Kidney (tissue), 14 donors: Measurements from ENCODE around the gene SKIC2. TPM values are rescaled to one million over a fixed set of nuclear protein-coding genes. Genes with fewer than 3 reads are reported as not detected.
A peak's percentile ranks its signal among the peaks of the same experiment; 100 is the strongest.
"Not testable (repeated sequence)": the region's sequence is repeated elsewhere in the genome, so short reads cannot be mapped to it uniquely, and the experiment has no call there.

Source experiments
- DNase-seq, 5 donors: peaks; one replicate each; pipeline ENCODE4 v3.0.0-alpha.2; 2013 to 2020
- FAIRE-seq: peaks from 2 replicates; lab custom pipeline; 2012; peaks lifted over from hg19 to GRCh38; lab: Jason Lieb, UNC
- H3K27ac ChIP-seq, 2 donors: one replicate each; pipeline ENCODE4 v1.7.0; 2013; ENCODE audit warnings: low read depth in 2 of 2, low read length in 2 of 2, inconsistent platforms in 1 of 2
- H3K27me3 ChIP-seq: one replicate; pipeline ENCODE4 v1.7.1; 2013; ENCODE audit warnings: low read length, inconsistent platforms; ENCODE audit not compliant: control insufficient read depth, insufficient read depth
- H3K36me3 ChIP-seq, 3 donors: one replicate each; pipeline versions ENCODE4 v1.7.0 to v1.7.1; 2013; ENCODE audit warnings: low read length in 3 of 3, control low read depth in 1 of 3, inconsistent platforms in 1 of 3; ENCODE audit not compliant: insufficient read depth in 3 of 3, control insufficient read depth in 2 of 3
- H3K4me1 ChIP-seq, 3 donors: one replicate each; pipeline versions ENCODE4 v1.7.0 to v1.7.1; 2013; ENCODE audit warnings: low read length in 3 of 3, inconsistent platforms in 1 of 3, low read depth in 1 of 3; ENCODE audit not compliant: control insufficient read depth in 2 of 3, insufficient read depth in 2 of 3
- H3K4me3 ChIP-seq, 3 donors: one replicate each; pipeline versions ENCODE4 v1.7.0 to v1.8.1; 2013; ENCODE audit warnings: low read length in 3 of 3, control low read depth in 1 of 3, inconsistent platforms in 1 of 3
- H3K9ac ChIP-seq, 3 donors: one replicate each; pipeline versions ENCODE4 v1.7.0 to v1.7.1; 2013; ENCODE audit warnings: low read length in 3 of 3, control low read depth in 1 of 3, inconsistent platforms in 1 of 3
- H3K9me3 ChIP-seq, 3 donors: one replicate each; pipeline versions ENCODE4 v1.7.0 to v1.7.1; 2013; ENCODE audit warnings: low read length in 3 of 3, control low read depth in 1 of 3, inconsistent platforms in 1 of 3; ENCODE audit not compliant: control insufficient read depth in 2 of 3, insufficient read depth in 1 of 3
- CTCF ChIP-seq: IDR thresholded peaks from 3 replicates; pipeline ENCODE4 v1.5.1; 2012; ENCODE audit warnings: mild to moderate bottlenecking, moderate library complexity, borderline replicate concordance; ENCODE audit not compliant: insufficient read depth; ENCODE audit errors: extremely low read depth
- intact Hi-C: fragments of 100-400 bp; cut with DNase I; formaldehyde crosslinking; loops from one replicate; pipeline ENCODE4 v1.11.1; 2022
- polyA plus RNA-seq: library from polyadenylated mRNA; stranded (reverse); fragments of 350-450 nt; fragmentation: Illumina TruSeq; extraction: RNeasy Lipid Tissue Mini Kit (QIAGEN cat#74804); gene quantifications from one replicate; pipeline ENCODE4 v1.2.3, GENCODE V29; 2014; ENCODE audit warnings: low read depth, low replicate concordance; ENCODE audit not compliant: insufficient read depth
- total RNA-seq: library from RNA; stranded (reverse); fragmentation: NEBNext Ultra II Directional; extraction: Animal tissue kit (Norgen Biotek cat#: 25700); gene quantifications from one replicate; pipeline ENCODE4 v1.2.1, GENCODE V29; 2021
- donor health status: control.
- donor health status: control.
- donor health status: control.
- donor health status: control.
- donor health status: control.
- donor health status: DM: yes; HTN: yes; CAD: no.
- donor health status: Normal renal cell carcinoma (clear cell type).

The SKIC2 gene
- total and polyA plus RNA-seq, 2 donors from 2014 or later: 55.0 to 67.8 TPM

DNA sequence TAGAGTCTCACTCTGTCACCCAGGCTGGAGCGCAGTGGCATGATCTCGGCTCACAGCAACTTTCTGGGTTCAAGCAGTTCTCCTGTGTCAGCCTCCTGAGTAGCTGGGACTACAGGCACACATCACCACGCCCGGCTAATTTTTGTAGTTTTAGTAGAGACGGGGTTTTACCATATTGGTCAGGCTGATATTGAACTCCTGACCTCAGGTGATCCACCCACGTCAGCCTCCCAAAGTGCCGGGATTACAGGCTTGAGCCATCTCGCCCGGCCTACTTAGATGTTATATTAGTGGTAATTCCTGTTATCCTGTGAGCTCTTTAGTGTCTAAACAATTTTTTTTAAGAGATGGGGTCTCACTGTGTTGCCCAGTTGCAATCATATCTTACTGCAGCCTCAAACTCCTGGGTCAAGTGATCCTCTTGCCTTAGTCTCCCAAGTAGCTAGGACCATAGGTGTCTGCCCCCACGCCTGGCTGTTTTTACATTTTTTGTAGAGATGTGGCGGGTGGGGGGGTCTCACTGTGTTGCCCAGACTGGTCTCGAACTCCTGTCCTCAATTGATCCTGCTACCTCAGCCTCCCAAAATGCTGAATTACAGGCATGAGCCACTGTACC, 18.9 kb downstream of the SKIC2 start:
- DNase-seq (no peak), FAIRE-seq (no peak)
- Histone ChIP-seq H3K4me3 (no peak overlapping the region), H3K27me3 (no peaks in the 10 kb centered on the region), H3K9me3 (no peaks in the 10 kb centered on the region), H3K36me3 (peaks cover 0 to 5% (median 0%) of the 10 kb centered on the region in 3 donors), H3K27ac (peak overlapping the region in 1 of 2 donors; percentile 47), H3K4me1 (peaks cover 0 to 9% (median 4%) of the 10 kb centered on the region in 3 donors), H3K9ac (no peak overlapping the region)
- intact Hi-C loops: no loop called here
- TF ChIP-seq CTCF: no peak

- no peak for TF ChIP-seq CTCF
- peak in 1 of 5 donors; percentile 22 for DNase-seq
- H3K9ac ChIP-seq: no peak overlapping the region
Observed at GRCh38 chr6:31978831-31979230, 19.9 kb downstream of the SKIC2 start.

DNA sequence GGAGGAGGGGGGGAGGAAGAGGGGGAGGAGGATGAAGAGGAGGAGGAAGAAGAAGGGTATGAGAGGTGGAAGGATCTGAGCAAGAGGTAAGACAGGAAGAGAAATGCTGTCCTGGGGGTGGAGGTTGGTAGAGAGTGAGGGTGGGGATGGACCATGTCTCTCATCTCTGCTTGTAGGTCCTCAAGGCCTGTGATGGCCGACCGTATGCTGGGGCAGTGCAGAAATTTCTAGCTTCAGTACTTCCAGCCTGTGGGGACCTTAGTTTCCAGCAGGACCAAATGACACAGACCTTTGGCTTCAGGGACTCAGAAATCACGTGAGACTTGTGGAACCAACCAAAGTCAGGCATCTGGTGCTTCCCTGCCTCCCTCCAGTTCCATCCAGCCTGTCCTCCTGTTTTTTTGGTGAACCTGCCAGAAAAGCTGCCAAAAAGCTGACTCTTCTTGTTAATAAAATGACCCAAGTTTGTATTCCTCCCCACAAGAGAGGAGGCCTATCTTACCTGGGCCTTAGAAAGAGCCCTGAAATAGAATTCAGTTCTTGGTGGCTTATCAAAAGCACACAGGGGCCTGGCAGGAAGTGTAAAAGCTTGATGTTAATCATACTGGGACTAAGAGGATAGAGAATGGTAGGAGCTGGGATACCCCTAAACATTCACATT, 20.4 kb downstream of the SKIC2 start:
- Histone ChIP-seq H3K9me3 (no peaks in the 10 kb centered on the region), H3K9ac (no peak overlapping the region), H3K27ac (peak overlapping the region in 1 of 2 donors; percentile 83), H3K36me3 (peaks cover 0 to 5% (median 0%) of the 10 kb centered on the region in 3 donors), H3K27me3 (no peaks in the 10 kb centered on the region), H3K4me1 (peaks cover 0 to 2% (median 0%) of the 10 kb centered on the region in 3 donors), H3K4me3 (no peak overlapping the region)
- no peak for TF ChIP-seq CTCF
- intact Hi-C loops: no loop called here
- FAIRE-seq: no peak
- no peak for DNase-seq

More at GRCh38 chr6:31978831-31979230, 19.9 kb downstream of the SKIC2 start:
- intact Hi-C loops: no loop called here
- FAIRE-seq: no peak
- no peak overlapping the region for H3K4me3 ChIP-seq
- no peaks in the 10 kb centered on the region for H3K9me3 ChIP-seq
- H3K4me1 ChIP-seq: peaks cover 0 to 2% (median 0%) of the 10 kb centered on the region in 3 donors
- H3K27ac ChIP-seq: peak overlapping the region in 1 of 2 donors; percentile 41
- H3K27me3 ChIP-seq: no peaks in the 10 kb centered on the region
- H3K36me3 ChIP-seq: peaks cover 0 to 5% (median 0%) of the 10 kb centered on the region in 3 donors

GRCh38 chr6:31980195-31980876, 21.4 kb downstream of the SKIC2 start:
- intact Hi-C loops, FAIRE-seq: not testable (repeated sequence)
- DNase-seq: peak in 1 of 5 donors; percentile 1

GRCh38 chr6:31980998-31981397, 22.0 kb downstream of the SKIC2 start:
- H3K9ac ChIP-seq, intact Hi-C loops, H3K27me3 ChIP-seq, DNase-seq, FAIRE-seq, H3K4me3 ChIP-seq, H3K9me3 ChIP-seq, H3K36me3 ChIP-seq, H3K27ac ChIP-seq, H3K4me1 ChIP-seq: not testable (repeated sequence)

More at GRCh38 chr6:31980195-31980876, 21.4 kb downstream of the SKIC2 start:
- H3K36me3 ChIP-seq, H3K27me3 ChIP-seq, H3K4me1 ChIP-seq, H3K9me3 ChIP-seq, H3K4me3 ChIP-seq, H3K9ac ChIP-seq: not testable (repeated sequence)
- peak overlapping the region in 1 of 2 donors; percentile 83 for H3K27ac ChIP-seq
